Stimulated activated naive CD8-positive, alpha-beta T cell treated with anti-CD3 and anti-CD28 coated beads, Interleukin-15, Interleukin-2, amounts not matched to agents 100 U/mL and 50 U/mL, for 24 hours (primary cell): ENCODE measurements around the gene EIF4E2.
"Not testable (repeated sequence)": the region's sequence is repeated elsewhere in the genome, so short reads cannot be mapped to it uniquely, and the experiment has no call there.

Source experiments
- ATAC-seq: fragments of 150-1000 bp; cut with Tn5 transposase; one replicate; pipeline ENCODE4 v1.10.0; 2021
- DNase-seq: peaks from one replicate; pipeline ENCODE4 v3.0.0; 2021

EIF4E2 gene

GRCh38 chr2:232522623-232523401, 27.7 kb upstream of the EIF4E2 start:
- no peak for DNase-seq
- ATAC-seq, result no peak

- no peak for ATAC-seq
- no peak for DNase-seq
Measured at GRCh38 chr2:232523402-232523681, 27.1 kb upstream of the EIF4E2 start.

- DNase-seq (peak; percentile 60), ATAC-seq (peak; percentile 58)
Measured at GRCh38 chr2:232523682-232524597, 26.5 kb upstream of the EIF4E2 start.

- no peak for ATAC-seq
Measured at GRCh38 chr2:232524771-232525170, 25.7 kb upstream of the EIF4E2 start.

GRCh38 chr2:232525199-232525598, 25.3 kb upstream of the EIF4E2 start:
- DNase-seq (no peak), ATAC-seq (no peak)

More at GRCh38 chr2:232524771-232525170, 25.7 kb upstream of the EIF4E2 start:
- no peak for DNase-seq

- DNase-seq (no peak), ATAC-seq (no peak)
Measured at GRCh38 chr2:232525791-232526371, 24.6 kb upstream of the EIF4E2 start, which contains the start of gene CHRND. Gene CHRND (plus strand): TSS chr2:232526160. CDS start chr2:232526216, 56 bp downstream.

GRCh38 chr2:232526372-232526941, 24.0 kb upstream of the EIF4E2 start:
- DNase-seq (no peak), ATAC-seq (no peak)

- DNase-seq (no peak), ATAC-seq (no peak)
Measured at GRCh38 chr2:232527905-232528470, 22.5 kb upstream of the EIF4E2 start.

GRCh38 chr2:232528746-232529460, 21.6 kb upstream of the EIF4E2 start:
- DNase-seq (no peak), ATAC-seq (no peak)

- no peak for ATAC-seq
- DNase-seq, result no peak
Measured at GRCh38 chr2:232529806-232530547, 20.5 kb upstream of the EIF4E2 start.

GRCh38 chr2:232530626-232531260, 19.7 kb upstream of the EIF4E2 start:
- DNase-seq (no peak), ATAC-seq (no peak)

GRCh38 chr2:232532419-232532818, 18.1 kb upstream of the EIF4E2 start:
- DNase-seq, result no peak
- ATAC-seq, result no peak

- not testable (repeated sequence) for ATAC-seq, DNase-seq
Measured at GRCh38 chr2:232532821-232533220, 17.7 kb upstream of the EIF4E2 start.

- no peak for DNase-seq
- ATAC-seq, result no peak
Measured at GRCh38 chr2:232533944-232534710, 16.4 kb upstream of the EIF4E2 start.

- no peak for DNase-seq
- no peak for ATAC-seq
Measured at GRCh38 chr2:232534940-232535651, 15.4 kb upstream of the EIF4E2 start.

- no peak for ATAC-seq
Measured at GRCh38 chr2:232535761-232536530, 14.5 kb upstream of the EIF4E2 start.

GRCh38 chr2:232537079-232537478, 13.4 kb upstream of the EIF4E2 start:
- ATAC-seq (no peak), DNase-seq (no peak)

More at GRCh38 chr2:232535761-232536530, 14.5 kb upstream of the EIF4E2 start:
- no peak for DNase-seq

- ATAC-seq (no peak), DNase-seq (no peak)
Measured at GRCh38 chr2:232537499-232537898, 13.0 kb upstream of the EIF4E2 start.
